RWPE2 (cell line): ENCODE data around the gene SLC30A3.

Experiments used
- ATAC-seq: fragments of 200-7000 bp; cut with Tn5 transposase; 3 replicates; pipeline ENCODE4 v1.9.1; 2021; ENCODE audit warnings: low read depth
- DNase-seq: peaks from one replicate; pipeline ENCODE4 v3.0.0-alpha.2; 2020; ENCODE audit warnings: low spot score
- H3K27ac ChIP-seq: fragments of 450-650 bp; 2 replicates; pipeline ENCODE4 v1.5.1; 2017; ENCODE audit warnings: mild to moderate bottlenecking; ENCODE audit not compliant: poor library complexity, severe bottlenecking
- H3K27me3 ChIP-seq: fragments of 250-450 bp; sonication (Bioruptor Pico); 2 replicates; pipeline ENCODE4 v1.5.1; 2021; ENCODE audit warnings: mild to moderate bottlenecking, moderate library complexity; ENCODE audit not compliant: insufficient read depth, poor library complexity, severe bottlenecking
- H3K36me3 ChIP-seq: fragments of 250-450 bp; sonication (Bioruptor Pico); 2 replicates; pipeline ENCODE4 v1.5.1; 2020; ENCODE audit warnings: low read depth, mild to moderate bottlenecking, moderate library complexity
- H3K4me1 ChIP-seq: fragments of 250-450 bp; sonication (Bioruptor Pico); 2 replicates; pipeline ENCODE4 v1.5.1; 2021; ENCODE audit warnings: mild to moderate bottlenecking, moderate library complexity; ENCODE audit not compliant: insufficient read depth, poor library complexity, severe bottlenecking
- H3K4me3 ChIP-seq: fragments of 250-450 bp; sonication (Bioruptor Pico); 2 replicates; pipeline ENCODE4 v1.5.1; 2021; ENCODE audit warnings: mild to moderate bottlenecking, moderate library complexity; ENCODE audit not compliant: severe bottlenecking
- H3K9me3 ChIP-seq: fragments of 250-450 bp; sonication (Bioruptor Pico); 2 replicates; pipeline ENCODE4 v1.5.1; 2021; ENCODE audit warnings: mild to moderate bottlenecking, moderate library complexity; ENCODE audit not compliant: severe bottlenecking
- TF ChIP-seq, protein P1 (sequence below): fragments of 450-650 bp; IDR thresholded peaks from one replicate; pipeline ENCODE4 v1.5.1; 2017; ENCODE audit warnings: mild to moderate bottlenecking, moderate library complexity; ENCODE audit not compliant: poor library complexity, severe bottlenecking

Gene SLC30A3

DNA sequence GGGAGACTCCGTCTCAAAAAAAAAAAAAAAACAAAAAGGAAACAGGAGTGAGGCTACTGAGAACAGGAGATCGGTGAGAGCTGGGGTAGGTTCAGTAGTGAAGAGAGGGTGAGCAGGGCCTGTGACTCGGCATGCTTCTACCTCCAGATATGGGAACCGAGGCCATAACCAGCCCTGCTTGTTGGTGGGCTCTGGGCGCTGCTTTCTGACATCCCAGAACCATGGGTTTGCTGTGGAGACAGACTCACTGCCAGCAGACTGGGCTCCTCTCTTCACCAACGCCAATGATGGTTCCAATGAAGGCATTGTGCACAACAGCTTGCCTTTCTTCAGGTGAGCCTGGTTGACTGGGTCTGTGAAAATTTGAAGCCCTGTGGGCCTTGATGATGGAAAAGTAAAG lies 39.4 kb downstream of the SLC30A3 start:
- no peaks in the 10 kb centered on the region for H3K27me3 ChIP-seq
- TF ChIP-seq, protein P1, sequence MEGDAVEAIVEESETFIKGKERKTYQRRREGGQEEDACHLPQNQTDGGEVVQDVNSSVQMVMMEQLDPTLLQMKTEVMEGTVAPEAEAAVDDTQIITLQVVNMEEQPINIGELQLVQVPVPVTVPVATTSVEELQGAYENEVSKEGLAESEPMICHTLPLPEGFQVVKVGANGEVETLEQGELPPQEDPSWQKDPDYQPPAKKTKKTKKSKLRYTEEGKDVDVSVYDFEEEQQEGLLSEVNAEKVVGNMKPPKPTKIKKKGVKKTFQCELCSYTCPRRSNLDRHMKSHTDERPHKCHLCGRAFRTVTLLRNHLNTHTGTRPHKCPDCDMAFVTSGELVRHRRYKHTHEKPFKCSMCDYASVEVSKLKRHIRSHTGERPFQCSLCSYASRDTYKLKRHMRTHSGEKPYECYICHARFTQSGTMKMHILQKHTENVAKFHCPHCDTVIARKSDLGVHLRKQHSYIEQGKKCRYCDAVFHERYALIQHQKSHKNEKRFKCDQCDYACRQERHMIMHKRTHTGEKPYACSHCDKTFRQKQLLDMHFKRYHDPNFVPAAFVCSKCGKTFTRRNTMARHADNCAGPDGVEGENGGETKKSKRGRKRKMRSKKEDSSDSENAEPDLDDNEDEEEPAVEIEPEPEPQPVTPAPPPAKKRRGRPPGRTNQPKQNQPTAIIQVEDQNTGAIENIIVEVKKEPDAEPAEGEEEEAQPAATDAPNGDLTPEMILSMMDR = no peak
- H3K4me3 ChIP-seq = no peak overlapping the region
- peaks cover 4% of the 10 kb centered on the region for H3K4me1 ChIP-seq
- DNase-seq (no peak), ATAC-seq (no peak)
- peaks cover 96% of the 10 kb centered on the region for H3K36me3 ChIP-seq
- H3K9me3 ChIP-seq = no peaks in the 10 kb centered on the region
- no peak overlapping the region for H3K27ac ChIP-seq

DNA sequence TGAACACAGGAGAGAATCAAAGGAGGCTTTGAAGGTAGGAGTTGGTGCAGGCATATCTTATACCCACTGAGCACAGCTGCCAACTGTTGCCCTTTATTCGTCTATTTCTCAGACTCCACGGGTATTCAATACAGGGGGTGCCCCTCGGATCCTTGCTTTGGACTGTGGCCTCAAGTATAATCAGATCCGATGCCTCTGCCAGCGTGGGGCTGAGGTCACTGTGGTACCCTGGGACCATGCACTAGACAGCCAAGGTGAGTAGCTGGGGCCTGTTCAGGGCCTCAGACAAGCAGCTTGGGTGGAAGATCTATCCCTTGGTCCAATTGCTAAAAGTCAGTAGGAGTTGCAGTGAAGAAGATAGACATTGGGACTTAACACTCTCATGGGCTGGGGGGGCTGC lies 40.4 kb downstream of the SLC30A3 start:
- Histone ChIP-seq H3K36me3 (peaks cover 94% of the 10 kb centered on the region), H3K4me3 (no peak overlapping the region), H3K4me1 (peaks cover 9% of the 10 kb centered on the region), H3K9me3 (no peaks in the 10 kb centered on the region), H3K27me3 (no peaks in the 10 kb centered on the region), H3K27ac (no peak overlapping the region)
- DNase-seq (no peak), ATAC-seq (no peak)
- TF ChIP-seq, protein P1 = no peak

DNA sequence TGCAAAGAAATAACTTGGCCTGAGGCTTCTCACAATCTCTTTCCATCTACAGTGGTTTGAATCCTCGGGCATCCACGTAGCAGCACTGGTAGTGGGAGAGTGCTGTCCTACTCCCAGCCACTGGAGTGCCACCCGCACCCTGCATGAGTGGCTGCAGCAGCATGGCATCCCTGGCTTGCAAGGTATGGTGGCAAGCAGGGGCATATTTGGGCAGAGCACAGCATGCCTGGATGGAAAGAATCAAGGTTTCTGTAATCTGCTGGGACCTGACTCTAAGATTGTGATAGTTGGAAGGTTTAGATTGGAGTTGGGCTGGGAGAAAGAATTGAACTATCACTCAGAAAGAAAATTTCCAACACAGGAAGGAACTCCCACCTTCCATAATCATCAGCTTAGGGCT lies 41.7 kb downstream of the SLC30A3 start:
- H3K36me3 ChIP-seq = peaks cover 89% of the 10 kb centered on the region
- TF ChIP-seq, protein P1 = no peak

DNA sequence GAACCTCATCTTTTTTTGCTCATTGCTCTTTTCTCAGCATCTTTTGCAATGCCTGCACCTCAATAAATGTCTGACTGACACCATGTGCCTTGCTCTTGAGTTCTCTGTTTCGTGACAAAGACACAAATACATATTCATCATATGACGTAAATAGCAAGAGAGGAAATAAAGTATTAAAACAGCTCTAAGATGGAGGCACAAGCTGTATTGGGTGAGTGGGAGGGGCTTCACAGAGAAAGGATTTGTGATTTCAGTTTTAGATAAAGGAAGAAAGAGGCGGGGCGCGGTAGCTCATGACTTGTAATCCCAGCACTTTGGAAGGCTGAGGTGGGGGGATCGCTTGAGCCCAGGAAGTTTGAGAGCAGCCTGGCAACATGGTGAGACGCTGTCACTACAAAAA lies 42.8 kb downstream of the SLC30A3 start:
- H3K4me3 ChIP-seq = no peak overlapping the region
- peaks cover 88% of the 10 kb centered on the region for H3K36me3 ChIP-seq
- no peak overlapping the region for H3K27ac ChIP-seq
- H3K27me3 ChIP-seq = no peaks in the 10 kb centered on the region
- DNase-seq (no peak), ATAC-seq (no peak)
- TF ChIP-seq, protein P1 = no peak
- H3K4me1 ChIP-seq = peaks cover 9% of the 10 kb centered on the region
- H3K9me3 ChIP-seq = no peaks in the 10 kb centered on the region

More for the DNA sequence above, 41.7 kb downstream of the SLC30A3 start:
- peaks cover 9% of the 10 kb centered on the region for H3K4me1 ChIP-seq
- ATAC-seq = no peak
- H3K27me3 ChIP-seq = no peaks in the 10 kb centered on the region
- no peaks in the 10 kb centered on the region for H3K9me3 ChIP-seq
- DNase-seq = no peak
- H3K27ac ChIP-seq = no peak overlapping the region
- H3K4me3 ChIP-seq = no peak overlapping the region

DNA sequence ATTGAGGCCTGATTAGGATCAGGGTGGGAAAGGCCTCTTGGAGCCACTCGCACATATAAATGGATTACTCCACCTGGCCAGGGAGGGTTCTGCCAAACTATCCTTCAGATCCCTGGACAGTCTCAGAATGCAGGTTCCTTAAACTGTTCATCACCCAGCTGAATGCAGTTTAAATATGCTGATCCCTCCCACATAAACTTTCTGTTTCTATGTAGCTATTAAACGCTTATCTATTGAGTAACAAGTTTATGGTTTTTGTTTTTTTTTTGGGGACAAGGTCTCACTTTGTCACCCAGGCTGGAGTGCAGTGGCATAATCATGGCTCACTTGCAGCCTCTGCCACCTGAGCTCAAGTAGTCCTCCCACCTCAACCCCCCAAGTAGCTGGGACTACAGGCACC lies 43.8 kb downstream of the SLC30A3 start:
- Histone ChIP-seq H3K36me3 (peaks cover 86% of the 10 kb centered on the region), H3K27me3 (no peaks in the 10 kb centered on the region), H3K27ac (no peak overlapping the region), H3K4me3 (no peak overlapping the region), H3K4me1 (peaks cover 9% of the 10 kb centered on the region), H3K9me3 (no peaks in the 10 kb centered on the region)
- TF ChIP-seq, protein P1 = no peak
- ATAC-seq (no peak), DNase-seq (no peak)
